Activated CD8-positive, alpha-beta memory T cell treated with anti-CD3 and anti-CD28 coated beads for 36 hours (primary cell): ENCODE results near the gene NACC2. TPM values are rescaled to one million over a fixed set of nuclear protein-coding genes. Genes with fewer than 3 reads are reported as not detected.

Source experiments
- CTCF ChIA-PET: fragments of 350-600 bp; sonication (Branson Sonifier 250); formaldehyde crosslinking; loops from one replicate; lab custom pipeline; 2021; ENCODE audit warnings: antibody characterized with exemption; lab: Charles Lee
- POLR2A ChIA-PET: fragments of 350-600 bp; sonication (Branson Sonifier 250); formaldehyde crosslinking; loops from one replicate; lab custom pipeline; 2021; ENCODE audit warnings: antibody characterized with exemption; lab: Charles Lee
- total RNA-seq, 2 experiments: library from RNA; stranded (reverse); gene quantifications; one replicate each; pipeline ENCODE4 v1.2.3, GENCODE V29; 2021

NACC2 gene
- total RNA-seq, 2 experiments from 2014 or later = 8.4 to 8.5 TPM

DNA sequence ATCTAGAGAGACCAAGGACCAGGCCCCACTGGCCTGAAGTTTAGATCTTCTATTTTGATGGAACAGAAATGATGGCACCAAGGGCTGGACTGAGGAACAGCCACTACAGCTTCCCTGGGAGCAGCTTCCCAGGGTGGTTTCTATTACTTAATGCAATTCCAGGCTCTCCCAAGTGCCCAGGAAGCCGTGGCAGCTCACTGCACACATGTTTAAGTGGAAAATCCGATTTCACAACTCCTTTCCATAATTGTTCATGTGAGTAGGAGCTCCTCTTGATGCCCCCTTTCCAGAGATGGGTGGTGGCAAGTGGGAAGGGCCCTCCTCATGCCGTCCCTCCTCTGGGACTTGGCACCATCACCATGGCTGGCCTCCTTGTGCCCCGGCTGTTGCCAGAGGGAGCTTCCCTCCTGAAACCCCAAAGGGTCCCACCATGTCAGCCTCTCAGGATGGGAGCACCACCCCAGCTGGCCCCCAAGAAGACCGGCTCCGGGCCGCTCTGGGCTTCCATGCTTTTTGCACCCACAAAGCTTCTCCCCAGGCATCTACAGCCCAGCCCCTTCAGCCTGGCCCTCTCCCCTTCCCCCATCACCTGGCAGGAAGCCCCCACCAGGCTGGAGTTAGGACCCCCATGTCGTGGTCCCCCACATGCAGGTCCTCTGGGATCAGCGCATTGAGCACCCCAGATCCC, 124.8 kb downstream of the NACC2 start:
- POLR2A ChIA-PET = no interaction called here

DNA sequence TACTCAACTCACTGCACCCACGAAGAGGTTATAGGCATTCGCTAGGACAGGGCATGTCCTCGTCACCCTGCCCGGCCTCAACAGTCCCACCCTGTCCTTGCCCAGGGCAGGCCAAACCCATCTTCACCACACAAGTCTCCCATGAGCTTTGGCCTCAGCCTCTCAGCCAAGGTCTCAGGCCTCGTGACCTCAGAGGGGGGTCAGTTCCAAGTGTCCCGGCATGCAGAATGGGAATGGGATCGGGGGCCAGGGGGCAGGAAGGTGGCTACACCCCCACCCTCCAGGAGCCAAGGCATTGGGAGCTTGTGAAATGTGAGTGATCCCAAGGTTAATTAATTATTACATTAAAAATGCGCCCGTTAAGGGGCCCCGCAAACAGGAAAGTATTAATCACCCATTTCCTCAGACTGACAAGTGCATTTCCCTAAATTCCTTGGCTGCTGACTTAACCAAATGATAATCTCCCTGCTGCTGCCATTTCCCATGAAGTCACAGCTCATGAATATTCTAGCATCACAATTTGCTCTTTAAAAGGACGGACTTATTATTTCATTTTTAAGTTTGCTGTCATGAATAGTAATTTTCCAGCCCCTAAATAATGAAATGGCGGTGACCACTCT, 125.9 kb downstream of the NACC2 start:
- ChIA-PET POLR2A (no interaction called here), CTCF (interaction anchor here (1.2 kb wide), 1 partner anchor 394 kb away, joined by 3 read pairs; no protein-coding TSS in a partner anchor)

More for the DNA sequence above, 124.8 kb downstream of the NACC2 start:
- CTCF ChIA-PET = interaction anchor here (0.6 to 2.5 kb wide), 2 partner anchors 48 to 152 kb away, joined by 3 to 9 read pairs; no protein-coding TSS in a partner anchor

- ChIA-PET POLR2A (no interaction called here), CTCF (interaction anchor here (0.7 to 3.8 kb wide), 6 partner anchors 25 to 394 kb away, joined by 3 to 51 read pairs (median 4); no protein-coding TSS in a partner anchor)
These were observed 126.5 kb downstream of the NACC2 start for GRCh38 chr9:135968601-135969000.

GRCh38 chr9:135968083-135968476, 127.0 kb downstream of the NACC2 start:
- ChIA-PET CTCF (interaction anchor here (0.7 to 3.8 kb wide), 11 partner anchors 10 to 202 kb away, joined by 3 to 51 read pairs (median 4); no protein-coding TSS in a partner anchor), POLR2A (no interaction called here)

DNA sequence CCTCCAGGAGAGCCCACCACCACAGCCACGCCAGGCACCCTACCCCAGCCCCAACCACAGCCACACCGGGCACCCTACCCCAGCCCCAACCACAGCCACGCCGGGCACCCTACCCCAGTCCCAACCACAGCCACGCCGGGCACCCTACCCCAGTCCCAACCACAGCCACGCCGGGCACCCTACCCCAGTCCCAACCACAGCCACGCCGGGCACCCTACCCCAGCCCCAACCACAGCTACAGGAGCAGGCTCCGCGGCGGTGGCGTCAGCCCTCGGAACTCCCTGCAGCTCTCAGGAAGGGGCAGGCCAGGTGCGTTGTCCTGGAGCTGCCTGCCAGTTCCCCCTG, 128.2 kb downstream of the NACC2 start:
- ChIA-PET CTCF (interaction anchor here (0.6 to 3.8 kb wide), 11 partner anchors 9 to 204 kb away, joined by 3 to 51 read pairs (median 4); no protein-coding TSS in a partner anchor), POLR2A (interaction anchor here (0.7 kb wide), 1 partner anchor 41 kb away, joined by 4 read pairs; no protein-coding TSS in a partner anchor)

DNA sequence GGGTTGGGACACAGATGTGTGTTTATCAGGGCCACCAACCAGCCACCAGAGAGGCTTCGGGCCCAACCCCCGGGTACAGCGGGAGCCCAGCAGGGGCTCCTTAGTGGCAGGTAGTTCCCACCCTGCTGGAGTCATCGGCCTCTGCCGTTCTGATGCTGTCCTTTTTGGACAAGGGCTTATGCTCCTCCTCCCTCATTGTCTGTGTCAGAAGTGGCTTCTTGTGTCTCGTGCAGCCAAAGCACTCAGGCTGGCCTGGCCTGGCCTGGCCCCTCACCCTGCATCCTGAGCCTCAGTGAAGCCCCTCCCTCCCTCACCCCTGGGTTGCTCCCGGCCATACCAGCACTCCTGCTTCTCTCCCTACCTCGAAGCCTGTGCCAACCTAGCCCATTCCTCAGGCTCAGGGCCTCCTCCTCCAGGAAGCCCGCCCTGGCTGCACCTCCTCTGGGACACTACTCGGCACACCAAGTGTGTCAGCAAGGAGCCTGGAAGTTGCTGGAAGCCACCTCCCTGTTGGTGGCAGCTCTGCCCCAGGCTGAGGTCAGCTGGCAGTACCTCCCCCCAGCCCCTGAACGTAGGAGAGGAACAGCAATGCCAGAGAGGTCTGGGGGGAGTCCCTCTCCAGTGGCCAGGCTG, 129.8 kb downstream of the NACC2 start:
- ChIA-PET POLR2A (no interaction called here), CTCF (interaction anchor here (3.8 kb wide), 1 partner anchor 158 kb away, joined by 51 read pairs; no protein-coding TSS in a partner anchor)

- POLR2A ChIA-PET = no interaction called here
- CTCF ChIA-PET = interaction anchor here (0.9 kb wide), 1 partner anchor 159 kb away, joined by 3 read pairs; no protein-coding TSS in a partner anchor
These were observed 131.2 kb downstream of the NACC2 start for GRCh38 chr9:135963938-135964337.

DNA sequence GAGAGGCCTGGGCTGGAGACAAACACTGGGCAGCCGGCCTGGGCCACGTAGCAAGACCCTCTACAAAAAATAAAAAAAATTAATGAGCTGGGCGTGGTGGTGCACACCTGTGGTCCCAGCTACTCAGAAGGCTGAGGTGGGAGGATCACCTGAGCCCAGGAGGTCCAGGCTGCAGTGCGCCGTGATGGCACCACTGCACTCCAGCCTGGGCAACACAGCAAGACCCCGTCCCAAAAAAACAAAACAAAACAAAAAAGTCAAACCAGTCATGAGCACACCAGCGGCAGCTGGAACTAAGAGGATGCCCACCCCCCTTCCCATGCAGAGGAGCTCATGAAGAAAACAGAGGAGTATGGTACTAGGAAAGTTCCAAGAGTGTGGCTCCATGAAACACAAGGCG, 131.8 kb downstream of the NACC2 start:
- CTCF ChIA-PET = interaction anchor here (0.9 kb wide), 1 partner anchor 159 kb away, joined by 3 read pairs; no protein-coding TSS in a partner anchor
- POLR2A ChIA-PET = no interaction called here

DNA sequence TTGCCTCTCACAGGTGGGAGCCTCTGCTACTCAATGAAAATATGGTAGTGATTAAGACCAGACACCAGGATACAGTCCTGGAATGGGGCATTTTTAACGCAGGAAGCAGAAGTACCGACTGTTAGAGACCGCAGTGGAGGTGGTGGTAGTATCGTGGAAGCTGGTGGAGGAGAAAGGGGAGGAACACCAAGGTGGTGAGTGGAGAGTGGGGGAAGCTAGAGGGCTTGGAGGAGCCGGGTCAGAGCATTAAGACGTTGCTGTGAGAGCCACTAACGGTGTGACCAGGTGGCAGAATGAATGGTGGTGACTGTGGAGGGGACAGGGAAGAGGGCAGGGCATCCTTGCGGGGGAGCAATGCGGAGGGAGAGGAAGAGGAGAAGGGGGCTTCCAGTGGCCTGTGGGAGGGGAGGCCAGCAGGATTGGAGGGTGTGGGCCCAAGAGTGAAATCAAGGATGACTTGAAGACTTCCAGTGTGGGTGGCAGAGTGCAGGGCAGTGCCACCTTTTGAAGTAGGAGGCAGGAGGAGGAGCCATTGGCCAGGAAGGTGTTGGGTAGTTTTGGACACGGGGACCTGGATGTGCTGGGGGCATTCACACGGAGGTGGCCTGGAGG, 132.3 kb downstream of the NACC2 start:
- ChIA-PET CTCF (interaction anchor here (0.9 kb wide), 1 partner anchor 160 kb away, joined by 3 read pairs; no protein-coding TSS in a partner anchor), POLR2A (no interaction called here)

- ChIA-PET POLR2A (interaction anchor here (0.5 to 2.4 kb wide), 3 partner anchors 37 to 485 kb away, joined by 4 to 10 read pairs (median 4); no protein-coding TSS in a partner anchor), CTCF (no interaction called here)
These were observed 133.0 kb downstream of the NACC2 start for GRCh38 chr9:135961811-135962695.

DNA sequence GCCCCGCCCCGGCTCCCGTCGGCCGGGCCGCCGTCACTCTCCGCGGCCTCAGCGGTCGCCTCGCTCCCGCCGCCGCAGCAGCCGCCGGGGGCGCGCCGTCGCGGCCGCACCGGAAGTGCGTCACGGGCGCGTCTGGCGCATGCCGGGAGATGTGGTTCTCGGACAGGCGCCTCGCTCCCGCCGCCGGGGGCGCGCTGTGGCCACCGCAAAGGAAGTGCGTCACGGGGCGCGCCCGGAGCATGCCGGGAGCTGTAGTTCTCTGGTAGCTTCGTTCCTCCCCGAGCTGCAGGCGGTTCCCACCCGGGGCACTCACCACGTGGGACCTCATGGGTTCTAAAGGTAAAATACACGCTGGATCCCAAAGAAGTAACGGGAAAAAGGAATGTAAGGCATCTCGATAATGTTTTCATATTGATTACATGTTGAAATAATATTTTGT, 133.8 kb downstream of the NACC2 start, which contains the start of gene UBAC1:
TSS of gene UBAC1 (minus strand) at position 97 of the 439 bp plus-strand sequence. CDS start 211 bp downstream, outside the sequence.
- ChIA-PET POLR2A (interaction anchor here (0.5 to 2.4 kb wide), 3 partner anchors 36 to 484 kb away, joined by 4 to 10 read pairs (median 4); no protein-coding TSS in a partner anchor), CTCF (no interaction called here)

DNA sequence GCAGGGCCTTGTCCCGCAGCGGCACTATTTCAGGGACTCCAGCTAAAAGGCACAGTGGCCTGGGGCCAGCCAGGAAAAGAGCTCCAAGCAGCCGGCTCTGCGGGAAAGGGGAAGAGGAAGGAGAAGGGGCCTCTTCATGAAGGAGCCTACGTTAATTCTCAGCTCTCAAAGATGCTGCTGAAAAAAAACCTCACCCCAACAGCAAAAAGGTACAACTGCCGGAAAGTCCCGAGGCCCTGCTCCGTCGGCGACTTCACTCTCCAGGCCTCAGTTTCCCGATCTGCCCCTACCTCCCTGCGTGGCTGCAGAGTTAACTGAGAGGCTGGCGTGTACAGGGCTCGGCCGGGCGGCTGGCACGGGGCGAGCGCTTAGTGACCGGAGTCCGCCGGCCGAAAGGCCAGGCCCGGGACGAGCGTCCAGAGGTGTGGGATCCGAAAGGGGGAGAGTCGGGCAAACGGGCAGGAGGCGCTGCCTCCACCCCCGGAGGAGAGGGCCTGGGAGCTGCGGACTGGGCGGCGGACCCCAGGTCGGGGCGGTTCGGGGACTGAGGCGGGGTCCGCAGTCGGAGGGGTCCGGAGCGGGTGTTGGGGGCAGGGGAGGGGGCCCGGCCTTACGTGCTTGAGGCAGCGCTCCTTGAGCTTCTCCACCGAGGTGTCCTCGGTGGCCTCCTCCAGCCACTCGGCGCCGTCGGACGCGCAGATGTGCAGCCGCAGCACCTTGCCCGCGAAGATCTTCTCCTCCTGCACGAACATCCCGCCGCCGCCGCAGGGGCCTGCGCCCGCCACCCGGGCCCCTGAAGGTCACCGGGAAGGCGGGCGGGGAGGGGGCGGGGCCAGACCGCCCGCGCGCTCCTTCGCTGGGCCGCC, 134.4 kb downstream of the NACC2 start:
- CTCF ChIA-PET = interaction anchor here (1.2 kb wide), 1 partner anchor 162 kb away, joined by 3 read pairs; no protein-coding TSS in a partner anchor
- POLR2A ChIA-PET = interaction anchor here (1.0 to 2.4 kb wide), 2 partner anchors 35 to 157 kb away, joined by 4 to 10 read pairs; no protein-coding TSS in a partner anchor

- CTCF ChIA-PET = interaction anchor here (1.1 to 1.2 kb wide), 2 partner anchors 36 to 163 kb away, joined by 3 to 4 read pairs; no protein-coding TSS in a partner anchor
- POLR2A ChIA-PET = interaction anchor here (0.5 to 2.4 kb wide), 2 partner anchors 35 to 370 kb away, joined by 3 to 10 read pairs; no protein-coding TSS in a partner anchor
These were observed 135.3 kb downstream of the NACC2 start for GRCh38 chr9:135959814-135960213.

DNA sequence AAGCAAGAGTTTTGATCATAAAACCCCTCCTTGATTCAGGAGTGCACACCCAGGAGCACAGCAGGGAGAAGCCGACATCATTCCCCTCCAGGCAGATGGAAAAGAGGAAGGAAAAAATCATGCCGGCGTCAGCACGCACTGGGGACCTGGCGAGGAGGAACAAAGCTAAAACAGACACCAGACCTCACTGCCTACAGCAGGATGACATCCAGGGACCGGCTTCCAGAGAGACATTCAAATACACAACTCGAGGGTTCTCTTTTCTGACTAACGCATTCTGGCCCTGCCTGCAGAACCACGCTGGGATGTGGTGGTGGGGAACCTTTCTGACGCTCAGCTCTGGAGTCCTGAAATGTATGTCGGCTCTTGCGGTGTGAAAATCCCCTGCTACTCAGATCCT, 136.6 kb downstream of the NACC2 start:
- ChIA-PET POLR2A (interaction anchor here (0.7 kb wide), 1 partner anchor 52 kb away, joined by 4 read pairs; no protein-coding TSS in a partner anchor), CTCF (interaction anchor here (0.7 to 2.4 kb wide), 5 partner anchors 9 to 151 kb away, joined by 3 to 6 read pairs (median 3); no protein-coding TSS in a partner anchor)

DNA sequence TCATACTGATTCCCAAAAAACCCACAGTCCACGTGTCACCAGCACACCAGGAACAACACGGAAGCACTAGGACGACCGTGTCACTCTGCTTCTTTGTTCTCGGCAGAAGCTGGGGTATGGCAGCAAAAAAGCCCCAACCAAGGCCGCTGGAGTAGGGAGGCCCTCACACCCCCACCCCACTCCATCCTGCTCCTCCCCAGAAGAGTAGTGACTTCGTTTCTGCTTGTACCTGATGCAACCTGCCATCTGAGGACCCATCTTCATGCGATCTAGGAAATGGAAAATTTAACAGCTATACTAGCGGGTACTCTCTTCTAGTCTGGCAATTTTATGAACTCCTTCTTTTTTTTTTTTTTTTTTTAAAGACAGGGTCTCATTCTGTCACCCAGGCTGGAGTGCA, 137.7 kb downstream of the NACC2 start:
- ChIA-PET CTCF (interaction anchor here (1.3 to 2.4 kb wide), 2 partner anchors 10 to 32 kb away, joined by 3 to 5 read pairs; no protein-coding TSS in a partner anchor), POLR2A (no interaction called here)

DNA sequence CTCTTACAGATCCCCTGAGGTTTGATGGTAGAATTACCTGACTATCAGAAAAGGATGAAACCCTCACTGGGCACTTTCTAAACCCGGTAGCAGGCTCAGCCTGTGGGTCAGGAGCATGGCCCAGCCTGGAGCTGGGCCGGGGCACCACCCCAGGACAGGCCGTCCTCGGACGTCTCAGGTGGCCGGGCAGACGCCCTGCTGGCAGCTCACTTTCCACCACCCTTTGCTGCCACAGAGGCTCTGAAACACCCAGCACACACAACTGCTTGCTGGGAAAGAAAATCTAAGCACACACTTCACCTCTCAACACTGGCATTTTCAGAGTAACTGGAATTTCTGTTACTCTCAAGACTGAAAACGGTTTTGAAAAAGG, 138.3 kb downstream of the NACC2 start:
- ChIA-PET POLR2A (no interaction called here), CTCF (no interaction called here)
